ENCODE measurements around the gene JADE2.

- TF ChIP-seq POLR2AphosphoS5 (IDR thresholded peaks at IDR 0.05) (no peak), CTCF (IDR thresholded peaks at IDR 0.05) (no peak), POLR2A (IDR thresholded peaks at IDR 0.05) (no peak), EP300 (IDR thresholded peaks at IDR 0.05) (no peak)
These were observed 83.1 kb downstream of the JADE2 start for GRCh38 chr5:134608555-134608954.

Data from sigmoid colon (tissue), 4 donors.